Suprapubic skin (tissue), 3 donors: ENCODE measurements around the gene TOMM6.

Experiments used
- CTCF ChIP-seq, 2 donors: fragments of 200-600 bp in 1 of 2; fragments of 450-650 bp in 1 of 2; sonication (generic) in 1 of 2; IDR thresholded peaks; one replicate each; pipeline ENCODE4 v1.5.1; 2016 to 2019; ENCODE audit warnings: antibody characterized with exemption in 2 of 2, mild to moderate bottlenecking in 1 of 2, moderate library complexity in 1 of 2
- EP300 ChIP-seq: sonication (generic); formaldehyde crosslinking; IDR thresholded peaks from one replicate; pipeline ENCODE4 v1.6.1; 2017; ENCODE audit warnings: antibody characterized with exemption
- POLR2A ChIP-seq, 2 donors: fragments of 450-650 bp; IDR thresholded peaks; one replicate each; pipeline ENCODE4 v1.6.1; 2017; ENCODE audit warnings: antibody characterized with exemption in 2 of 2, mild to moderate bottlenecking in 2 of 2, moderate library complexity in 2 of 2

- no peak for TF ChIP-seq CTCF (IDR thresholded peaks at IDR 0.05)
- TF ChIP-seq POLR2A (IDR thresholded peaks at IDR 0.05) = no peak
- TF ChIP-seq EP300 = no peak
These were observed 12.0 kb downstream of the TOMM6 start for GRCh38 chr6:41799559-41799911.
